ENCODE measurements around the gene CATSPER4.
A peak's percentile ranks its signal among the peaks of the same experiment; 100 is the strongest.
"Not testable (repeated sequence)": the region's sequence is repeated elsewhere in the genome, so short reads cannot be mapped to it uniquely, and the experiment has no call there.

CATSPER4 gene

DNA sequence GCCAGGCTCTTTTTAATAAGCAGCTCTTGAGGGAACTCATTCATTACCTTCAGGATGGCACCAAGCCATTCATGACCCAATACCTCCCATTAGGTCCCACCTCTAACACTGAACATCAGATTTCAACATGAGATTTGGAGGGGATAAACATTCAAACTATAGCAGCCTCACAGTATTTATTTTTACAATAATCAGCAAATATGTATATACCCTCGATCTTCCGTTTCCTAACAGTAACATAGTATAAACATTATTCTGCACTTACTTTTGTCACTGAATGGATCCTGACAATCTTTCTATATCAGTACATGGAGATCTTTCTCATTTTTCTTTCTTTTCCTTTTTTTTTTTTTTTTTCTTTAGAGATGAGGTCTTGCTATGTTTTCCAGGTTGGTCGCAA, 5.4 kb downstream of the CATSPER4 start:
- no peak for DNase-seq (ENCODE audit: low read depth in 2 of 2)

DNA sequence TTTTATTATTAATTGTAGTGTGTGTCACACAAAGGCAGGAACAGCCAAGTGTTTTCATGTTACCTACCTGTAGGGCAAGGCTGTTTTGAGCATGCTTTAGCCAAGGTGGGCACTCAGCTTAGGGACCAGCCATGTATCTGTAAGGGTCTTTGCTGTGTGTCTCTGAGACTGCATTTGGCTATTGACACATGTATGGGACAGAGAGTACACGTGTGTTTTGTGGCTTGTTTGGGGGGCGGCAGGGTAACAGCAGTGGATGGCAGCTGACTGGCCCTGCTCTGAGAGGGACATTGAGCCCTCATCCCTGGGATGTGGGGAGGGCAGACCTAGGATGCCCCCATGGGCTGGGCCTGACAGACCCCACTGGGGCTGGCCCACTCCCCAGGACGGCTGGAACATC, 6.9 kb downstream of the CATSPER4 start:
- no peak for DNase-seq (ENCODE audit: low read depth in 2 of 2)

DNA sequence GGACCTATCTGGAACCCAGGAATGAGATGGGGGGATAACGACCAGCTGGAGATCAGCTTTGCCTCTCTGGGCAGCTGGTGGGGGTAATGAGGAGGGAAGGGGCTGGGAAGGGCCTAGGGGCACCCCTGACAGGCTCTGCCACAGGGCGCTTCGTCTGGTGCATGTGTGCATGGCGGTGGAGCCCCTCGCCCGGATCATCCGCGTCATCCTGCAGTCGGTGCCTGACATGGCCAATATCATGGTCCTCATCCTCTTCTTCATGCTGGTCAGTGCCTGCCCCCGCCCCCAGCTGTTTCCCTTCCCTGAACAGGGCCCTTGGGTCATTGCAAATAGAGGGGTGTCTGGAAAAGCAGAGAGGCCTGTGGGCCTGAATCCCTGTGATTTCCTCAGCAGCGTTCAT, 7.4 kb downstream of the CATSPER4 start:
- DNase-seq (ENCODE audit: low read depth in 2 of 2): no peak

DNA sequence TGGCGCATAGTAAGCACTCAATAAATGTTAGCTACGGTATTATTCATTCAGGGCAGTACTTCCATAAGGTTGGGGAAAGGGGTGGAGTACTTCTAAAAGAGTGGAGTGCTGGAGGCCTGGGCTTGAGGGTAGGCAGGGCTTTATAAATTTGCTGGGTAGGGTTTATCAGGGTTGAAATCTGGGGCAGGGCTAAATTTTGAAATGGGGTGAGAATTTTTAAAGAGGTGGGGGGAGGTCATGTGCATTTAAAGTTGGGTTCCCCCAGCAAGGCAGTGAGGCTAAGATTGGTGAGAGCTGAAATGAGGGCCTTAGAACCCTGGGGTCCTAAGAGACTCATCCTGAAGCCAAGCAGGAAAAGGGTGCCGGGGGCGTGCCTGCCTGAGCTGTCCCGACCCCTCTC, 10.0 kb downstream of the CATSPER4 start:
- no peak for DNase-seq (ENCODE audit: low read depth in 2 of 2)

DNA sequence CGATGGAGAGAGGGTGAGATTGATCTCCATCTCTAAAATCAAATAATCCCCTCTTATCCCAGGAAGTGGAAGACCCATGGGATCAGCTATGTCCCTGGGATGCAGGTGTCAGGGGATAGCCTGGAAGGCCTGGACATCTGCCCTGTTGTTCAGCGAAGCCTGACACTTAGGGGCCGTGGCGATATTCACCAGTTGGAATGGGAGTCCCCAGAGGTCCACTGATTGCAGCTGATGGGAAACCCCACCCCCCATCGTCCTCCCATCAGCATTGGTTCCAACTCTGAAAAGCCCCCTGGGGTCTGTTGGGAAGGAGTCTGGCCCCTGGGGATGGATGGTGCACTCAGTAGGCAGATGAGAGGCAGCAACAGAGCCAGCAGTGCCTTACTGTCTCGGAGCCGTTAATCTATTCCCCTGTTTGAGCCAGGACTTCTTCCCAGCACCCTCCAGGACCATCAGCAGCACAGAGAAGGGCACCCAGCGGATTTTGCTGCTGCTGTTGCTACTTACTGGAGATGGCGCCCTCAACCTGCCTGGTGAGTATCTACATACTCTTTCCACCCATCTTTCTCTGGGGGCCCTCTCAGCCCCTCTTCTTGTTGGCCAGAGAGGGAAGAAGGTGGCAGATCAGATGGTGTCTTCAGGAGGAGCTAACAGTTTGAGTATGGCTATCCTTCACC, 13.4 kb downstream of the CATSPER4 start:
- no peak for DNase-seq (ENCODE audit: low read depth in 2 of 2)

DNA sequence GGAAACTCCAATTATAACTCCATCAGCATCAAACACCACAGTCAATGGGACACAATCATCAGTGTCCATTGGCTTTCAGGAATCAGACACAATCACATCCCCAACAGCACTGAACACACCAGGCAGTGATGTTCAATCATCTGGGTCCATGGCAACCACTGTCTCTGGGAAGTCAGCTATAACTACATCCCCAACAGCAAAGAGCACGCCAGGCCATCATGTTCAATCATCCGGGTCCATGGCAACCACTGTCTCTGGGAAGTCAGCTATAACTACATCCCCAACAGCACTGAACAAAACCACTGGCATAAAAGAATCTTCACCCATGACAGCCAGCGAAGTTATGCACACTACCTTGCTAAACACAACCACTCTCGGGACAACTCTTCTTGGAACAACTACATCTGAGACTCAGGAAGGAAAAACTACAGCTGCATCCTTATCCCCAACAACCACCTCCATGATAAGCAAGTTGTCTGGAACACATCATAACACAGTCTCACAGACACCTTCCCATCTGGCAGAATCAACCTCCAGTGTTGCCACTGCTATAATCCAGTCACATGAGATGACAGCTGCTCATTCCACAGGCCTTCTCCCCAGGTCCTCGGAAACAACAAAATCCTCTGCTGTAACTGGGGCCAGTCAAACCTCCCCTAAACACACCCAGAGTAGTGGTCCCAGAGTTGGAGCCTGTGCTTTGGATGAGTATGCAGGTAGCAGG, 19.9 kb downstream of the CATSPER4 start:
- no peak for DNase-seq (ENCODE audit: low read depth in 2 of 2)

DNA sequence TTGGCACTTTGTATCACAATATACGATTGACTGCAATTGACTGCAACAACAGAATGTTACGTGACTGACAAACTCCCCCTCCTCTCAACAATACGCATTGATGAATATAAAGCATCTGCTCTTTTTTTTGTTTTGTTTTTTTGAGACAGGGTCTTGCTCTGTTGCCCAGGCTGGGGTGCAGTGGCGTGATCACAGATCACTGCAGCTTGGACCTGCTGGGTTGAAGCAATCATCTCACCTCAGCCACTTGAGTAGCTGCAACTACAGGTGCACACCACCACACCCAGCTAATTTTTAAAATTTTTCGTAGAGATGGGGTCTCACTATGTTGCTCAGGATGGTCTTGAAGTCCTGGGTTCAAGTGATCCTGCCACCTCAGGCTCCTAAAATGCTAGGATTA, 22.3 kb downstream of the CATSPER4 start:
- no peak for DNase-seq (ENCODE audit: low read depth in 2 of 2)

DNA sequence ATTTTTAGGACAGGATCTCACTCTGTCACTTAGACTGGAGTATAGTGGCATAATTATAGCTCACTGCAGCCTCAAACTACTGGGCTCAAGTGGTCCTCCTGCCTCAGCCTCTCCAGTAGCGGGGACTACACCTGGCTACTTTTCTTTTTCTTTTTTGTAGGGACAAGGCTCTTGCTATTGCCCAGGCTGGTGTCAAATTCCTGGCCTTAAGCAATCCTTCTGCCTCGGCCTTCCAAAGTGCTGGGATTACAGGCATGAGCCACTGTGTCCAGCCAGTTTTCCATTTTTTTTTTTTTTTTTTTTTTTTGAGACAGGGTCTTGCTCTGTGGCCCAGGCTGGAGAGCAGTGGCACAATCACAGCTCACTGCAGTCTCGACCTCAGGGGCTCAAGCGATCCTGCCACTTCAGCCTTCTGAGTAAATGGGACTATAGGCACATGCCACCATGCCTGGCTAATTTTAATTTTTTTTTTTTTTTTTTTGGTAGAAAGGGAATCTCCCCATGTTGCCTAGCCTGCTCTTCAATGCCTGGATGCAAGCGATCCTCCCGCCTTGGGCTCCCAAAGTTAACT, 23.0 kb downstream of the CATSPER4 start:
- DNase-seq (ENCODE audit: low read depth in 2 of 2): no peak

DNA sequence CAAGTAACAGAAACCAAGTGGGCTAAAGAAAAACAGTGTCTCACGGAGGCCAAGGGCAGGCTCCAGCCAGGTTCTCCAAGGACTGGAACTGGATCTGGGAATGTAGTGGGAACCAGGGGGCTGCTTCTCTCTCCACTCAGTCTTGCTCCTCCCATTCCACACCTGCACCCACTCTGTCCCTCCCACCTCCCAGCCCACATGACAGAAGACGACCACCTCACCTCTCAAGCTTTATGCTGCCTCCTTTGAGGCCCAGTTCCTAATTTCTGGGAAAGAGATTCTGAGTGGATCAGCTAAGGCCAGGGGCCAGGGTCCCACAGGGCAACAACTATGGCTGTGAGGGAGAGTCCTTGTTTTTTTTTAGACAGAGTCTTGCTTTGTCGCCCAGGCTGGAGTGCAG, 24.8 kb downstream of the CATSPER4 start:
- DNase-seq (ENCODE audit: low read depth in 2 of 2): no peak

DNA sequence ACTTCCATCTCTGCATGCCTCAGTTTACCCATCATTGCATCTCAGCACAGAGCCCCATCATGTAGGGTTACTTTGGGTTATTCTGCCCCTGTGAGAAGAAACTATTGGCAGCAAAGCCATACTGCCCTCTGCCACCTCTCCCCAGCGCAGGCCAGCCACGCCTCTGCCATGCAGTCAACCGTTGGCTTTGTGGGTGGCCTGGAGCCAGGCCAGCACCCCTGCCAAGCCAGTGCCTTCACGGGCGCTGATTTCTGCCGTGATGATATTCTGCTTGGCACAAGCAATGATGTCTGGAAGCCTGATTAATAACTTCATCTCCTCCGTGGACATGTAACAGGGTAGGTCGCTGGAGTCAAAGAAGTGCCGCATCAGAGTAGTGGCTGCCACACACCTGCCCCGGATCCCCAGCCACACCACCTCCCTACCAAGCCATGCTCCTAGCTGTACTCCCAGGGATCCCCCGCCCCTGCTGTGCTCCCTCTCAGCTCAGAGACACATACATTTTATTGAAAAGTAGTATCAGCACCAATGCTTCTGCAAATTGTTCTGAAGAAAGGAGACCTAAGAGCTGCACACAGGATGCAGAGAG, 28.6 kb downstream of the CATSPER4 start:
- DNase-seq (ENCODE audit: low read depth in 2 of 2): no peak

DNA sequence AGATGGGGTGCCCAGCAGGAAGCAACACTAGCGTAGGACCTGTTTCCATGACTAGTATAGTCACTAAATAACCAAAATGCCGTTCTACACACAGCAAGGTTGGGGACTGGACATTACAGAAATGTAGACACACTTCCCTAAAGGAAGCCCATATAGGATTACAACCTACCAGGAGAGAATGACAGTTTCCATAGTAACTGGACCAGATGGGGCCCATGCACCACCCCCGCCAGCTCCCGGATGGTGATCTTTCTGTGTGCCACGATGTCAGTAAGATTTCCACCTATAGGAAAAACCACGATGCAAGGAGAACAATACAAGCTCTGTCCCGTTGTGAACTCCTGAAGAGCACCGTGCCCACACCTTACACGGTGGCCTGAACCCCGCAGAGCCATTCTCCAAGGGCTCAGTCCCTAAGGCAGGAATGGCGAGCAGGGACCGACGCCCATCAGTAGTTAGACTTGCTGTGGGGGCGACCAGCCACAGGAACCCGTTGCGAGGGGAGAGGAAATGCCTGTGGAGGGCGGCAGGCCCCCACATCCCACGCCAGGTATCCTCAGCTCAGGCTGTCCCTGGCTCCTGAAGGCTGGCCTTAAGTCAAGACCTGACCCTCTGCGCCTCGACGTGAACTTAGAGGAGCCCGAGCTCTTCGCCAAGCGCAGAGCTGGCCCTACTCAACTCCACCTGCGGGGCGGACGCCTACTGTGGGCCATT, 30.0 kb downstream of the CATSPER4 start:
- no peak for DNase-seq (ENCODE audit: low read depth in 2 of 2)

DNA sequence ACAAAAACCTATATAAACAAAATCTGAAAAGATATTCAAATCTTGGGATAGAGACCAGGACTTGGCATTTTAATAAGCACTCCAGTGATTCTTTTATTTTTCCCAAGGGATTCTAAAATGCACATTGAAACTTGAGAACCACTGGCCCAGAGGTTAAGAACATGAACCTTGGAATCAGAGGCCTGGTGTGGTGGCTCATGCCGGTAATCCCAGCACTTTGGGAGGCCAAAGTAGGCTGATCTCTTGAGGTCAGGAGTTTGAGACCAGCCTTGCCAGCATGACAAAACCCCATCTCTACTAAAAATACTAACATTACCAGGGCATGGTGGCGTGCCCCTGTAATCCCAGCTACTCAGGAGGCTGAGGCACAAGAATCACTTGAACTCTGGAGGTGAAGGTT, 30.7 kb downstream of the CATSPER4 start:
- no peak for DNase-seq (ENCODE audit: low read depth in 2 of 2)

DNA sequence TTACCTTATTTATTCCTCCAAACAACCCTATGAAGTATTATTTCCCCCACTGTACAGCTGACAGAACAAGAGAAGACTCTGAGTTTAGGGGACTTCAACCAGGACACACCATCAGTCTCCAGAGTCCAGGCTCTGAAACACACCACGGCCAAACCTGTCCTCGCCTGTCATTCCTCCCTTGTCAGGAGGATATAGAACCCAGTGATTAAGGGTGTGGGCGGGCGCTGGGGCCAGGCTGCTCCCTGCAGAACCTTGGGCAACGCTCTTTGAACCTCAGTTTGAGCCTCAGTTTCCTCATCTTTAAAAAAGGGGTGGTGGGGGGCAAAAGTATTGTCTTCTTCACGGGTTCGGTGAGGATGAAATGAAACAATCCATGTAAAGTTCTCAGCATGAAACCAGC, 34.2 kb downstream of the CATSPER4 start:
- no peak for DNase-seq (ENCODE audit: low read depth in 2 of 2)

DNA sequence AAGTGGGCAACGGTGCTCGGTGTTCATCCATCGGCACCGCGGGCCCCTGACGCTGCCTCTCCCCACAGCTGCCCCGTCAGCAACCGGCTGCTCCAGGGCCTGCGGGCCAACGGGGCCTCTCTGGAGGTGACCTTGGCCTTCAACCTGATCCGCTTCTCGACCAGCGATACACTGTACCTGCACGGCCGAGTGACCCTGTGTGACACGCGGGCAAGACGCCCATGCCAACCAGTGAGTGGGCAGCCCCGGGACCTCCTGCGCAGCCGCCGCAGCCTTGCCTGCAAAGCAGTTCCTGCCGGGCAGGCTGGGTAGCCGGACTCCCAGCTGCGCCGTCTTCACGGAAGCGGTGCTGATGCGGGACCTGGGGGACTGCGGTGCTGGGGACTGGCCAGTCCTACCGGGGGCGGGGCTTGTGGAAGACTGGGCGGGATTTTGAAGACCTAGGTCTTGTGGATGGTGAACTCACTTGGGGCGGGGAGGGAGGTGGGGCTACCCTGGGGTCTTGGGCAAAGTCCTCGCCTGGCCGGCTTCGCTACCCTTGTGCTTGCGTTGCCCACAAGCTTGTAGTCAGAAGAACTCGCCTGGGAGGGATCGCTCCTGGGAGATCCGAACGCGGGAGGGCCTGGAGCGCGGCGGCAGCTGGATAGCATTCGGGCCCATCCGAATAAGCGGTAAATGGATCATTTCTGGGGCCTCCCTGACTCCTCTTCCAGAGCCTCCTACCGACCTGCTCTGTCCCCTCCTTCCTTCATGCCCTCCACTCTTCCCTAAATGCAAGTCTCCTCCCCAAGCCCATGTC, 34.8 kb downstream of the CATSPER4 start:
- DNase-seq (ENCODE audit: low read depth in 2 of 2): peak; percentile 21 to 31

DNA sequence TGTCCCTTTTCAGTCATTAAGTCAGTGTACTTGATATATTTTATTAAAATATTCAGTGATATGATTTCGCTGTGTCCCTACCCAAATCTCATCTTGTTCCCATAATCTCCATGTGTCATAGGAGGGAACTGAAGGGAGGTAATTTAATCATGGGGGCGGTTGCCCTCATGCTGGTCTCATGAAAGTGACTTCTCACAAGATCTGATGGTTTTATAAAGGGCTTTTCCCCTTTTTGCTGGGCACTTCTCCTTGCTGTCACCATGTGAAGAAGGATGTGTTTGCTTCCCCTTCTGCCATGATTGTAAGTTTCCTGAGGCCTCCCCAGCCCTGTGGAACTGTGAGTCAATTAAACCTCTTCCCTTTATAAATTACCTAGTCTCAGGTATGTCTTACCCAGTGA, 40.3 kb downstream of the CATSPER4 start:
- DNase-seq (ENCODE audit: low read depth in 2 of 2): not testable (repeated sequence)

DNA sequence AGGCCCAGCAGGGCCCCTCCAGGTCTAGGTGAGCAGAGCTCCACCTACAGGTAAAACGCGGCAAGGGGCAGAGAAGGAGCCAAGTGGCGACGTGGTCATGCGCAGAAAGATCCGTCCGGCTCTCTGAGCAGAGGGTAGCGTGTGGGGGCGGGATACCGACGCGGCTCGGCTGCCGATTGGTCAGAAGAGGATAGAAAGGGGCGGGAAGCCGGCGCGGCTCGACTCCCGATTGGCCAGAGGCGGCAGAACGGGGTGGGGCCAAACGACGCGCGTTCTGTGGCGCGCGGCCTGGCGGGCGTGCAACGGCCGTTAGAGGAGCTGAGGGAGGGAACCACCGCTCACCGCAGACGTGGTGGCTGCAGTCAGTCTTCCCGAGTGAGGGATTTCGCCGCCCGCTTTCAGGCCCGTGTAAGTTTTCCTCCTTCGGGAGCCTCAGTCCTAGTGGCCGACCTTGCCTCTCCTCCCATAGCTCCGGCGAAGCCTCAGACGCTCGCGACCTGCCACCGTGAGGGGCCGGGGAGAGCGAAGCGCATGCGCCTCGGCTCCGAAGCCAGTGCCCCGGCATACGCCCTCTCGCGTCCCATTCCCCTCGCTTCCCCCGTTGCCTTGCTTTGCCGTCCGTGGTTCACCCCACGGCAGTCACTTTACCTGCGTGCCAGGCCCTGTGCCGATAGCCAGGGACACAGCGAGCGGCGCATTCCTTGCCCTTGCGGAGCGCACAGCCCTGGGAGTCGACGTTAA, 43.7 kb downstream of the CATSPER4 start, which contains the start of gene CEP85:
TSS of gene CEP85 (plus strand) at position 298 of the 741 bp plus-strand sequence. CDS start 5,584 bp downstream, outside the sequence.
- peak; percentile 96 to 98 for DNase-seq (ENCODE audit: low read depth in 2 of 2)

DNA sequence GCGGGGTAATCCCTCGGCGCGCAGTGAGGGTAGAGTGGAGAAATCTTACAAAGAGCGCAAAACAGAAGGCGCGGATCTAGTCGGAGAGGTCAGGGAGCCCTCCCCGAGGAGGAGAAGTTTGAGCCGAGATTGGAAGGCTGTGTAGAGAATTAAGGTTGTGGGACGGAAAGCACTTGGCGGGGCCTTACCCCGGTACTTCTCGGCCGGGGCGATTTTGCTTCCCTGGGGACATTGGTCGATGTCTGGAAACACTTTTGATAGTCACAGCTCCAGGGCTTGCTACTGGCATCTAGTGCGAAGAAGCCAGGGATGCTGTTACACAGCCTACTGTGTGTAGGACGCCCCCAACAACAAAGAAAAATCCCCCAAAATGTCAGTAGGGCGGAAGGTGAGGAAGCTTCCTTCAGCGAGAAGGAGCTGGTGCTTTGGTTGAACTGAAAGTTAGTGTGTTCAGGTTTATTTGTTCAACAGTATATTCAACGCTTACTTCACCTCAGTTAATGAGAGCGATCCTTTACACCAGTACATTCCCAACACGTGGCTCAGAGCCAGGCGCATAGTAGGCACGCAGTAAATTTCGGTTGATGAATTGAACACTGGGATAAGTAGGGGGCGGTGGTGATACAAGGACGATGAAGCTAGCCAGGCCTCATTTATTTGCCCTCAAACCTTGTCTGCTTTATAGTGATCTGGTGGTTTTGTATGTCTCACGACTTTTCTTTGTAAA, 44.4 kb downstream of the CATSPER4 start:
- DNase-seq (ENCODE audit: low read depth in 2 of 2): peak in 1 of 2 donors; percentile 14

DNA sequence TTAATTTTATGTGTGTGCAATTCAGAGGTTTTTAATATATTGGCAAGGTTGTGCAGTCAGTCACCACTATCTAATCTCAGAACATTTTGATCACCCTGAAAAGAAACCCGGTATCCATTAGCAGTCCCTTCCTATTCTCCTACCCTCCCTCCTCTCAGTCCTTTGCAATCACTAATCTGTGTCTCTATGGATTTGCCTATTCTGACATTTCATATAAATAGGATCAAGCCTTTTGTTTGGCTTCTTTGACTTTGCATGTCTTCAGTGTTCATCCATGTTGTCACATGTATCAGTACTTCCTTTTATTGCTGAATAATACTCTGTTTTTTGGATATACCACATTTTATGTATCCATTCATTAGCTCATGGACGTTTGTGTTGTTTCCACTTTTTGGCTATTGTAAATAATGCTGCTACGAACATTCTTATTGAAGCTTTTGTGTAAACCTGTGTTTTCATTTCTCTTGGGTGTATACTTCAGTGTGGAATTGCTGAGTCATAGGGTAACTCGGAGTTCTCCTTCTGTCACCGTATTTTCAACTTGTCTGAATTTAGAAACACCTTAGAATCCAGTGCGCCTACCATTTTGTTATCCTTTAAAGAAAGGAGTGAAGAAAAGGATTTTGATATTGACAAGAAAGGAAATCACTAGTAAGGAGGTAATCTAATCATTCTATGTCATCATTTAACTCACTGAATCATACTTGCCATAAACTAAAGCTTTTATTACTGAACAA, 47.0 kb downstream of the CATSPER4 start:
- no peak for DNase-seq (ENCODE audit: low read depth in 2 of 2)

DNA sequence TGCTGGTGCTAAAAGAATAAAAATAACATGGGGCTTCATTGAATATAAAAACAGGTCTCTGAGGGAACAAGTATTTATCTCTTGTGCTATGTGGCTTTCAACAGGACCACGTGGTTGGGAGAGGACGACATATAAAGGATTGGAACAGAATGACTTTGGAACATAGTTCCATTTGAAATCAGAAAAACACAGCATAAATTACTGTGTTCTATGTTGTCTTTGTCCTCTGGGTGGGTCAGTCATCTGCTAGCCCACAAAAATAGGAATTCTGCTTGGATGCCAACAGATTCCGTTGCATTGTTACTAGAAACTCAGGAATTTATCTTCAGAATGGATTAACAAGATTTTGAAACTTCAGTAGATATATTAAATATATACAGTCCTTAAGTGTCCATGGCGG, 49.5 kb downstream of the CATSPER4 start:
- DNase-seq (ENCODE audit: low read depth in 2 of 2): no peak

Data from stimulated activated CD8-positive, alpha-beta memory T cell treated with anti-CD3 and anti-CD28 coated beads, Interleukin-2, amount 100 ng/mL, for 48 hours (primary cell).